Neural crest cell (in vitro differentiated cells): ENCODE results near the gene PKP2. TPM values are rescaled to one million over a fixed set of nuclear protein-coding genes. Genes with fewer than 3 reads are reported as not detected.

Source experiments
- DNase-seq: peaks from one replicate; pipeline ENCODE4 v3.0.0; 2021; ENCODE audit warnings: low read depth, mixed read lengths, low spot score
- H3K27ac Mint-ChIP-seq: one replicate; pipeline ENCODE4 v1.8.0; 2021; ENCODE audit warnings: mild to moderate bottlenecking, mixed read lengths; ENCODE audit not compliant: unreplicated experiment
- H3K27me3 Mint-ChIP-seq: 2 replicates; pipeline ENCODE4 v1.8.0; 2021; ENCODE audit warnings: low read depth, mild to moderate bottlenecking, mixed read lengths
- H3K36me3 Mint-ChIP-seq: 2 replicates; pipeline ENCODE4 v1.8.0; 2021; ENCODE audit warnings: low read depth, mild to moderate bottlenecking, mixed read lengths
- H3K4me1 Mint-ChIP-seq: 2 replicates; pipeline ENCODE4 v1.8.0; 2021; ENCODE audit warnings: mixed read lengths
- H3K4me3 Mint-ChIP-seq: one replicate; pipeline ENCODE4 v1.8.0; 2021; ENCODE audit warnings: mild to moderate bottlenecking, mixed read lengths
- H3K9me3 Mint-ChIP-seq: 2 replicates; pipeline ENCODE4 v1.8.0; 2021; ENCODE audit warnings: mixed read lengths
- CTCF ChIP-seq: fragments of 200-600 bp; sonication (generic); conservative IDR thresholded peaks from 2 replicates; pipeline ENCODE4 v1.5.0; 2021; ENCODE audit warnings: antibody characterized with exemption, mild to moderate bottlenecking
- total RNA-seq: library from RNA; stranded (reverse); gene quantifications from 2 replicates; pipeline ENCODE4 v1.2.1, GENCODE V29; 2021

Gene PKP2
- total RNA-seq, 1 donor from 2014 or later = 3.6 TPM

GRCh38 chr12:32859389-32859788, 37.2 kb downstream of the PKP2 start:
- no peak for DNase-seq
- Mint-ChIP-seq H3K9me3 (no peaks in the 10 kb centered on the region), H3K36me3 (no peaks in the 10 kb centered on the region), H3K4me1 (peaks cover 4% of the 10 kb centered on the region), H3K27me3 (no peaks in the 10 kb centered on the region), H3K27ac (no peak overlapping the region), H3K4me3 (no peak overlapping the region)
- TF ChIP-seq CTCF = no peak

- no peaks in the 10 kb centered on the region for H3K9me3 Mint-ChIP-seq
- peaks cover 4% of the 10 kb centered on the region for H3K4me1 Mint-ChIP-seq
- H3K4me3 Mint-ChIP-seq = no peak overlapping the region
- H3K36me3 Mint-ChIP-seq = no peaks in the 10 kb centered on the region
- no peaks in the 10 kb centered on the region for H3K27me3 Mint-ChIP-seq
- no peak overlapping the region for H3K27ac Mint-ChIP-seq
- no peak for TF ChIP-seq CTCF
- no peak for DNase-seq
Measured at GRCh38 chr12:32854716-32855115, 41.9 kb downstream of the PKP2 start.

- Mint-ChIP-seq H3K4me3 (no peak overlapping the region), H3K27ac (no peak overlapping the region), H3K27me3 (no peaks in the 10 kb centered on the region), H3K36me3 (no peaks in the 10 kb centered on the region), H3K4me1 (peaks cover 4% of the 10 kb centered on the region), H3K9me3 (no peaks in the 10 kb centered on the region)
- no peak for DNase-seq
- no peak for TF ChIP-seq CTCF
Measured at GRCh38 chr12:32854097-32854496, 42.5 kb downstream of the PKP2 start.

GRCh38 chr12:32847287-32847686, 49.3 kb downstream of the PKP2 start:
- Mint-ChIP-seq H3K4me1 (peaks cover 6% of the 10 kb centered on the region), H3K4me3 (no peak overlapping the region)
- no peak for TF ChIP-seq CTCF

GRCh38 chr12:32846053-32846452, 50.5 kb downstream of the PKP2 start:
- TF ChIP-seq CTCF = no peak
- Mint-ChIP-seq H3K27ac (no peak overlapping the region), H3K27me3 (no peaks in the 10 kb centered on the region), H3K4me1 (peaks cover 6% of the 10 kb centered on the region), H3K9me3 (no peaks in the 10 kb centered on the region), H3K4me3 (no peak overlapping the region), H3K36me3 (no peaks in the 10 kb centered on the region)
- DNase-seq = no peak

More at GRCh38 chr12:32847287-32847686, 49.3 kb downstream of the PKP2 start:
- H3K36me3 Mint-ChIP-seq = no peaks in the 10 kb centered on the region
- DNase-seq = no peak
- H3K27me3 Mint-ChIP-seq = no peaks in the 10 kb centered on the region
- no peak overlapping the region for H3K27ac Mint-ChIP-seq
- no peaks in the 10 kb centered on the region for H3K9me3 Mint-ChIP-seq
